SK-N-MC (cell line): ENCODE data around the gene DDX5.

Source experiments
- EZH2 ChIP-seq: fragments of 200-600 bp; sonication (generic); IDR thresholded peaks from one replicate; pipeline ENCODE4 v1.6.1; 2017; ENCODE audit warnings: antibody characterized with exemption
- FOXP2 ChIP-seq: optimal IDR thresholded peaks from 2 replicates; pipeline ENCODE3; 2011; ENCODE audit warnings: mild to moderate bottlenecking, moderate library complexity; ENCODE audit not compliant: insufficient read depth; ENCODE audit errors: extremely low read length, control extremely low read depth

DNA sequence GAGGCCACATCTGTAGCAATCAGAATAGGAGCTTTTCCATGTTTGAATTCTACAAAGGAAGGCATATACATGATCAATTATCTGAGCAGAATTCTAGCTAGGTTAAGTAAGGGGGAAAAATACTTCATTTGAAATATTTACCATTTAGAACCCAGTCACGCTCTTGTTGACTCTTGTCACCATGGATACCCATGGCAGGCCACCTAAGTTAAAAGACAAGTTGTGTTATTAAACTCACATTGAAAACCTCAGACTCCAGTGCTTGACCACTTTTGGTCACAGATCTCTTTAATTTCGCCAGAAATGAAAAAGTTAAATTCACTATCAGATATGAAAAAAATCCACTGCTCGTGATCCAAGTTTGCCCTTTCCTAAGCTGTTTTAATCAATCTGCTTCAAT is 4.1 kb downstream of the DDX5 start:
- TF ChIP-seq EZH2 = no peak
- no peak for TF ChIP-seq FOXP2
